ENCODE measurements around the gene ANAPC16.
"Not testable (repeated sequence)": the region's sequence is repeated elsewhere in the genome, so short reads cannot be mapped to it uniquely, and the experiment has no call there.

ANAPC16 gene

GRCh38 chr10:72265990-72266865 is 50.4 kb downstream of the ANAPC16 start:
- no peak for DNase-seq

GRCh38 chr10:72267381-72267780 is 51.6 kb downstream of the ANAPC16 start:
- DNase-seq: no peak

- DNase-seq: no peak
These were observed 52.1 kb downstream of the ANAPC16 start for GRCh38 chr10:72267819-72268399.

GRCh38 chr10:72268475-72269200 is 52.8 kb downstream of the ANAPC16 start:
- DNase-seq: not testable (repeated sequence)

GRCh38 chr10:72270607-72271281 is 54.9 kb downstream of the ANAPC16 start:
- no peak for DNase-seq

GRCh38 chr10:72272689-72273409 is 57.0 kb downstream of the ANAPC16 start:
- DNase-seq: peak; percentile 73 to 74

GRCh38 chr10:72273410-72274212 is 57.8 kb downstream of the ANAPC16 start, which contains the start of gene DDIT4:
Gene DDIT4, plus strand, starts transcription at chr10:72273924. Its CDS starts 293 bp downstream, at chr10:72274217.
- peak; percentile 98 to 99 for DNase-seq

DNA sequence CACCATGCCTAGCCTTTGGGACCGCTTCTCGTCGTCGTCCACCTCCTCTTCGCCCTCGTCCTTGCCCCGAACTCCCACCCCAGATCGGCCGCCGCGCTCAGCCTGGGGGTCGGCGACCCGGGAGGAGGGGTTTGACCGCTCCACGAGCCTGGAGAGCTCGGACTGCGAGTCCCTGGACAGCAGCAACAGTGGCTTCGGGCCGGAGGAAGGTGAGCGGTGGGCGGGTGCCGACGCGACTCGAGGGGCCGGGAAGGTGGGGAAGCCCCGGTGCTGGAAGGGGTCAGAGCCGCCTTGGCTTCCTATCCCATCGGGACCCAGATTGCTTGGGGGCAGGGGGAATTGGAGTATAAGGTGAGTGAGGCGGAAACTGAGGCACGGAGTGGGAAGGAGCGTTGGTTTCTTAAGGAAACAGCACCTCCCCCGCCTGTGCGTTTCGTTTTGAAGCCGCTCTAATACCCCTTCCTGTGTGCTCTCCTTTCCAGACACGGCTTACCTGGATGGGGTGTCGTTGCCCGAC is 58.5 kb downstream of the ANAPC16 start:
- no peak for DNase-seq

GRCh38 chr10:72274730-72275350 is 59.0 kb downstream of the ANAPC16 start:
- peak; percentile 79 to 85 for DNase-seq

- peak in 1 of 2 experiments; percentile 60 for DNase-seq
These were observed 59.7 kb downstream of the ANAPC16 start for GRCh38 chr10:72275351-72276012.

DNA sequence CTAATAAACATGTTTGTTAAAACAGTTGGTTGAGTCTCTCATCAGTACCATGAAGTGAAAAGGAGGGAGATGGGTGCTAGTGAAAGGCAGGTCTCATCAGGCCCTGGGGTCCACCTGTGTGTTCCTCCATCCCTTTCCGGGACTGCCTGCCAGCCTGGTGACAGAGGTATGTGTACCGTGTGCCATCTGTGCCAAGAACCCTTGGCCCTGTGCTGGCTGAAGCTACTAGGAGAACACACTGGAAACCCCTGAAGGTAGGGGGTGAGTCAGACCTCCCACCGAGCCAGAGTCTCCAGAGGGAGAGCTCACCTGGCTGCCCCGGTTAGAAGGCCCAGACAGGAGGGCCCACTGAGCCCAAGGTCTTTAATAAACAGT is 60.2 kb downstream of the ANAPC16 start:
- peak; percentile 62 to 73 for DNase-seq

DNA sequence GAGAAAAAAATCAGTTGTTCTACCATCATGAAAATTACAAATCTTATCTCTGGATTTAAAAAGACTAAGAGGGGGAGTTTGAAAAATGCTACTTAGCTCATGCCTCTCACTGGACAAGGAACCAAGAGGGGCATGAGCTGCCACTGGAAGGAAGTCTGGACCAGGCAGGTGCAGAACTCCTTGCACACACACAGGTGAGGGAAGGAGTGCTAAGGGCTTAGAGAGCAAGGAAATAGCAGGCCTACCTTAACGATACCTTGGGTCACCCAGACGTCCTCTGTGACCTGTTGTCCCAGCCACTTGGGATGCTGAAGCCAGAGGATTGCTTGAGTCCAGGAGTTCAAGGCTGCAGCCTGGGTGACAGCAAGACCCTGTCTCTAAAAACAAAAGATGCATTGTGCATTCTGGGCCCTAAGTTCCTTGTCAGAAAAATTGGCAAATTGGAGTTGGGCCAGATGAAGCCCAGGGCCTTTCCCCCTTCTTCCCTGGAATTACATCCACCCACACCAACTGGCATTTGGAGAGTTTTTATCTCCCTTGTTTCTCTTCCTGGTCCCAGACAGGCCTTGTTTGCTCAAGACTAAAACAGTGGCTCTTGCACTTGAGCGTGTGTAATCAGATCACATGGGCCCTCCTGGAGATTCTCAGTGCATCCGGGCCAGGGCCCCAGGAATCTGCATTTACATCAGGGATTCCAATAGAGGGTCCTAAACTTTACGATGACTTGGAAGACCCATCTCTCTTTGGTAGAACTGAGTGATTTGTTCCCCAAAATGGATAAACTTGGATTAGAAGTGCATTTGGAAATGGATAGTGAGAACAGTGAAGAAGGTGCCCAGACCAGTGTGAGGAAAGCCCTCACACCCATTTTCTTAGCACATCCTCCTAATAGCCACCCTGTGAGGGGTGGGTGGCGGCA is 60.9 kb downstream of the ANAPC16 start:
- DNase-seq: peak; percentile 62 to 66

- peak in 1 of 2 experiments; percentile 44 for DNase-seq
These were observed 61.7 kb downstream of the ANAPC16 start for GRCh38 chr10:72277340-72277995.

DNA sequence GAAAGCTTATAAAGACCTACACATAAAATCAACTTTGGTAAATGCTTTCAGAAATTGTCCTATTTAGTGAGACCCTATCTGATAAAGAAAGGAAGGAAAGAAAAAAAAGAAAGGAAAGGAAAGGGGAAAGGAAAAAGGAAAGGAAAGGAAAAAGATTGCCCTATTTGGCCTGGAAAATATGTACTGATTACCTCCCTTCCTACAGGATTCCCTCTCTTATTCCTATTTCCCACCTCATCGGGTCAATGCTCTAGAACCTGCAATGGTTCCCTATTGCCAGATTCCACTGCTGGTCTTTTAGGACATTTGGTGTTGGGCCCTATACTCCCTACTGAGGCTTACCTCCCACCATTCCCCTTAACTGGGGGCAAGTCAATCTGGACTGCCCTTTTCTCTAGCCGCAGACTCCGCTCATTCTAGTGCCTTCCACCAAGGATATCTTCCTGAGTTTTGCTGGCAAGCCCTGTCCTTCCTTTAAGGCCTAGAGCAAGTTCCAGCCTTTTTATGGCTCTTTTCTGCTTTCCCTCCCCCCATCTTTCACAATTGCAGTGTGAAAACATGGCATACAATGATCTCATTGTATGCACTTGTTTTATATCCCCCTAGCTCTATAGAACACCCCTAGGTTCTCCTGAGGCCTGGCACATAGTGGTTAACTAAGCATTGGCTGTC is 62.3 kb downstream of the ANAPC16 start:
- no peak for DNase-seq

DNA sequence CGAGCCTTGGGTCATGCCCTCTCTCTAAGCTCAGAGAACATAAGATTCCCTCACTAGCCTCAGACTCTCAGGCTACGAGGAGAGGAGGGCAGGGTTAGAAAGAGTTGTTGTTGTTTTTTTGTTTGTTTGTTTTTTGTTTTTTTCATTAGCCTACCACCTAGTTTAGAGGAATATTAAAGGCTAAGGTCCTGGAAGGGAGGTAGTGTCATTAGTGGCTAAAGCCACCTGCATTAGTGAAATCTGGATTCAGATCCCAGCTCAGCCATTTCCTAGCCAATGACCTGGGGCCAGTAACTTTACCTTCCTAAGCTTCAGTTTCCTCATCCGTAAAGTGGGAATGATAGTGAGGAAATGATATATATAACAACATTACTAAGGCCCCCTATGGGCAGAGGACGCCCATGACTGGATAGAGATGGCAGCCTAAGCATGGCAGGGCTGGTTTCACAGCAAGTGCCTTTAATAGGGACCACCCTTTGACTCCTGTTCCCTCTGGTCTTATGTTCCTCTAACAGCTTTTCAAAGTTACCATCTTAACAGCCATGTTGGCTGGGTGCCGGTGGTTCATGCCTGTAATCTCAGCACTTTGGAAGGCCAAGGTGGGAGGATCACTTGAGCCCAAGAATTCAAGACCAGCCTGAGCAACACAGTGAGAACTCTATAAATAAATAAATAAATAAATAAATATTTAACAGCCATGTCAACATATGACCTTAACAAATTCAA is 63.0 kb downstream of the ANAPC16 start:
- DNase-seq: no peak

DNA sequence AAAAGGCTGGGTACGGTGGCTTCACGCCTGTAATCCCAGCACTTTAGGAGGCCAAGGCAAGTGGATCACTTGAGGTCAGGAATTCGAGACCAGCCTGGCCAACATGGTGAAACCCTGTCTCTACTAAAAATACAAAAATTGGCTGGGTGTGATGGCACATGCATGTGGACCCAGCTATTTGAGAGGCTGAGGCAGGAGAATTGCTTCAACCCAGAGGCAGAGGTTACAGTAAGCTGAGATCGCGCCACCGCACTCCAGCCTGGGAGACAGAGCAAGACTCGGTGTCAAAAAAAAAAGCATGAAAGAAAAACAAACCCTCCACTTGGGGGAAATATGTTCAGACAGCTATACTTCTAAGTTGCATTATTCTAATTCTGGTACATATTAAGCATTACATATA is 63.8 kb downstream of the ANAPC16 start:
- not testable (repeated sequence) for DNase-seq

- DNase-seq: no peak
These were observed 67.3 kb downstream of the ANAPC16 start for GRCh38 chr10:72283131-72283530.

Data from activated T-cell treated with anti-CD3 and anti-CD28 coated beads, Interleukin-2, amount 50 U/mL, for 48 hours (primary cell).